ENCODE data around the gene LPIN1.

LPIN1 gene

GRCh38 chr2:11765501-11765900 is 19.1 kb downstream of the LPIN1 start:
- DNase-seq = no peak

- no peak for DNase-seq
Measured at GRCh38 chr2:11766016-11766415, 19.6 kb downstream of the LPIN1 start.

- no peak for DNase-seq
Measured at GRCh38 chr2:11767779-11768178, 21.3 kb downstream of the LPIN1 start.

- peak in 1 of 2 experiments; percentile 78 for DNase-seq
Measured at GRCh38 chr2:11768946-11769345, 22.5 kb downstream of the LPIN1 start.

DNA sequence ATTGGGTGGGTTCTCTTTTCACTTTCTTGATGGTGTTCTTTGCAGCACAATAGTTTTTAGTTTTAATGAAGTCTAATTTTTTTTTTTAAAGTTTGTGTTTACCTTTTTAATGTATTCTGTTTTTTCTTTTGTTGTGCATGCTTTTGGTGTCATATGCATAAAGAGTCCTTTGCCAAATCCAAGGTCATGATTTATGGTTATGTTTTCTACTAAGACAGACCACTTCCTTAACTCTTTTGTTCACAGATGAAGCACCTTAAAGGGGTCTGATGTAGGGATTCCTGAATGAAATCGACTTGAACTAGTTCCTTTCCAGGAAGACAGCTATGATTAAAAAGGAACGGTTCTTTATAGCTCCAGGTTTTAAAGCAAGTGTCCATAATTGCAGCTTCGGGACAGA is 23.1 kb downstream of the LPIN1 start:
- no peak for DNase-seq

- no peak for DNase-seq
Measured at GRCh38 chr2:11770531-11771188, 24.2 kb downstream of the LPIN1 start.

DNA sequence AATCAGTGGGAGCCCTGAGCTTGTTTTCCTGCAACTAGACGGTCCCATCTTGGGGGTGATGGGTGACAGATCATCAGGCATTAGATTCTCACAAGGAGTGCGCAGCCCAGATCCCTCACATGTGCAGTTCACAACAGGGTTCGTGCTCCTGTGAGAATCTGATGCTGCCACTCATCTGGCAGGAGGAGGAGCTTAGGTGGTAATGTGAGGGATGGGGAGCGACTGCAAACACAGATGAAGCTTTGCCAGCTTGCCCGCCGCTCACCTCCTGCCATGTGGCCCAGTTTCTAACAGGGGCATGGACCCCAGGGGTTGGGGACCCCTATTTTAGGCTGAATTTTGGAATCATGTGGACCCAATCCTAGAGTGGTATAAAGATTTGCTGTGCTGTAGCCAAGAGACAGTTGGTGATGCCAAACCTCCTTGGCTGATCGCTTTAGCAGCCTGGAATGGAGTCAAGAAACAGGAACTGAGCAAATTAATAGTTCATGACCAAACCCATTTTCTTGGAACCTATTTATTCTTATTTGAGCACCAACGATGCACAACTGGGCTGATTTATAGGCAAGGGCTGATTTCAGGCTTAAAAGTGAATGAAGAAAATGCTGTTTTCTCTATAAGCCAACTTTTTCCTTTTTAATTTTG is 25.7 kb downstream of the LPIN1 start:
- DNase-seq = peak; percentile 76 to 84

DNA sequence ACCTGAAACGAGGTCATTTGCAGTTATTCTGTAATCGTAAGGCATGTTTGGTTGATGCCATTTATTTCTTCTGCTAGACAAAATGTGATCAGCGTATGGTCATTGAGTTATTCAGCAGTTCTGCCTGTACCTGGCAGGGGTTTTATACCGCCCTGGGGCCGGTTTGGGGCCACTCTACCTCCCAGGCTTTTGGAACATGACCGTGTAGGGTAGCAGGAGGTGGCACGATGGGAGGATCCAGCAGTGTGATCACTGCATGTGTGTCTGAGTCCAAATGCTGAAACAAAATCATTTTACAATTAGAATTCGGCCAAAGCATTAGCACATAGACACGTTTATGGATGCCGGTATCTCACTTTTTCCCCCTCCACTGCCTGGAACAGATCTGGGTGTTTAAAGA is 26.7 kb downstream of the LPIN1 start:
- no peak for DNase-seq

DNA sequence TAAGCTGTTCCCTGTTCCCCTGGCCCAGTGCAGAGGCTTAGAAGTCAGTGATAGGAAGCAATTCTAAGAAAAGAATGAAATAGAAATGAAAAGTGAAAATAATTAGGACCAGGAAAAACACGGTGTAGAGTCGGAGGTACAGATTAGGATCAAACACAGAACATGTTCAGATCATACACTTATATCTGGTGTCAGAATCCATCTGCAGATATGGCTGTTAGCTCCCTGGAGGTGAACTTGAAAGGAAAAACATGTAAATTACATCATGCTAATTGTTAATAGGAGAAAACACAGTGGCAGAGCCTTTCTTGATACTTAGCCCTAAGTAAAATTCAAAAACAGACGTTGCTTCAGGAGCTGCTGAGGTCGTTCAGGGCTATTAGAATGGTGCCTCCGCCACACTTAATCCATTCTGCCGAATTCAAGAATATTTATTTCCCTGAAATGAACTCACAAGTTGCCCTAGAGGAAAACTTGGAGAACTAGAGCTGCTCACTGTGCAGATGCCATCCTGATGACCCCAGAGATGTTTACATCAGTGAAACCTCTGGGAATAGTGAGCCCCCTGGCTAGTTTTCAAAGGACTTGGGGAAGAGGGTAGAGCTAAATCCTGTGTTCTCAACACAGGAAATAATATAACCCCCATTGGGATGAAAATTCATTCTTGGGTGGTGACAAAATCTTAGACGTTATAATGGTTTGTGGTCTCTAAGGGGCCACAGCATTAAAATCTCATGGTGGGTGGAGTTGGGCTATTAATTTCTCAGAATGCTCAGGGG is 27.5 kb downstream of the LPIN1 start:
- no peak for DNase-seq

DNA sequence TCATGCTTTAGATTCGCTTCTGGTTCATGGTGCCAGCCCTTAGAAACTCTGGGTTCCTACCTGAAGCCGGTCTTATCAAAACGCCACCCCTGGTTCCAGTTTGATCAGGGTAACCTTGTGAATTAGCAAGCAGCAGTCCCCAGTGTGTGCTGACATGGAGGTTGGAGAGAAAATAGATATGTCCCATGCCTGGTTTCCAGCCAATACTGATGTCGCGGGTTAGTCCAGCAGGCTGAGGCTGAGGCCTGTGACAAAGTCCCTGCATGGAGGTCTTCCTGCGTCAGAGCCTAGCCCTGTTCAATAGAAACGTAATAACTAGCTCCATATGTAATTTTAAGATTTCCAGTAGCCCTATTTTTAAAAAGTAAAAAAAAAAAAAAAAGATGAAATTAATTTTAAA is 28.2 kb downstream of the LPIN1 start:
- DNase-seq = no peak

- no peak for DNase-seq
Measured at GRCh38 chr2:11775384-11775783, 29.0 kb downstream of the LPIN1 start.

DNA sequence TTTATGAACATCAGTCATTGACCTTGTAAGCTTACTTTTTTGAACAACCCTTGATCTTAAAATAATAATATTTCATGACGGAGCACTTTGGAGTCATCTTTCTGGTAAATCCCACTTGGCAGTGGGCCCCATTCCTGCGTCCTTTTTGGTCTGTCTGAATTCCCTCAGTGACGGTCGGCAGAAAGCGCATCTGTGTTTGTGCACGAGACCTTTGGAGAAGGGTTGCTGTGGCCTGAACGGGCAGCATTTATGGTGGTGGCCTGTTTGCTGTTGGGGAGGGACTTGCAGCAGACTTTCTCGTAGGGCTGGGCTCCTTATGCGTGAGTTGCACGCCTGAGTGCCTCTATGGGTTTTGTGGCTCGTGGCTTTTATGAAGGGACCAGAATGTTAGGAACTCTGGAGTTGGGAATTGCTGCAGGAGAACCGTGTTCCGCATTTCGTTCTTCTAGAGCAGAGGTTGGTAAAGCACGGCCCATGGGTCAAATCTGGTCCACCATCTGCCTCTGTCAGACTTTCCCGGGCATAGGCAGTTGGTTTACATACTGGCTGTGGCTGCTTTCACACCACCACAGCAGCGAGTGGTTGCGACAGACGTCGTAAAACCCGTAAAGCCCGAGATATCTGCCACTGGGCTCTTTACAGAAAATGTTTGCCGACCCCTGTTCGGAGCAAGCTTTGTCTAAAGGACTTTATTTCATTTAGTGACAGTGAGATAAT is 30.8 kb downstream of the LPIN1 start:
- no peak for DNase-seq

DNA sequence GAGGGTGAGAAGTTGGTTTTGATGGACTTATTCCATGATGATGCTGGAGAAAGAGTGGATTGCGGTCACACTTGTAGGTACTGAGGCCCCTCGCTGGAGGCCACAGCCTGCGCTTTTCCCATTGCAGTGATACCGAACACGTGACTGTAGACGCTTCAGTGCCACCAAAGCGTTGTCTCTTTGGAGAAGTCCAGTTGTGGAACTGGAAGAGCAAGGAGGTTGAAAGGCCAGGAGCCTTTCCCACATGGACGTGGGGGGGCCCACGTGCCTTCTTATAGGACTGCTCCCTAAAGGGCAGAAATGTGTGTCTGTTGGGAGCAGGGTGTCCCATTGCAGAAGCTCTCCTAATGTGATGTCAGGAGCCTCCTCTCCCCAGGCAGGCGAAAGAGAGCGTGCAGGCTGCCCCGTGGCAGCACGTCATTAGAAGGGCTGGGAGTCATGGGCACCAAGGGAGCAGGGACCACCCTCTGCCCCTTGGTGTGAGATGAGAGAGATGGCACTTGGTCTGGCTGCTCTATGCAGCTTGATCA is 31.5 kb downstream of the LPIN1 start:
- no peak for DNase-seq

- DNase-seq = no peak
Measured at GRCh38 chr2:11778416-11778815, 32.0 kb downstream of the LPIN1 start.

DNA sequence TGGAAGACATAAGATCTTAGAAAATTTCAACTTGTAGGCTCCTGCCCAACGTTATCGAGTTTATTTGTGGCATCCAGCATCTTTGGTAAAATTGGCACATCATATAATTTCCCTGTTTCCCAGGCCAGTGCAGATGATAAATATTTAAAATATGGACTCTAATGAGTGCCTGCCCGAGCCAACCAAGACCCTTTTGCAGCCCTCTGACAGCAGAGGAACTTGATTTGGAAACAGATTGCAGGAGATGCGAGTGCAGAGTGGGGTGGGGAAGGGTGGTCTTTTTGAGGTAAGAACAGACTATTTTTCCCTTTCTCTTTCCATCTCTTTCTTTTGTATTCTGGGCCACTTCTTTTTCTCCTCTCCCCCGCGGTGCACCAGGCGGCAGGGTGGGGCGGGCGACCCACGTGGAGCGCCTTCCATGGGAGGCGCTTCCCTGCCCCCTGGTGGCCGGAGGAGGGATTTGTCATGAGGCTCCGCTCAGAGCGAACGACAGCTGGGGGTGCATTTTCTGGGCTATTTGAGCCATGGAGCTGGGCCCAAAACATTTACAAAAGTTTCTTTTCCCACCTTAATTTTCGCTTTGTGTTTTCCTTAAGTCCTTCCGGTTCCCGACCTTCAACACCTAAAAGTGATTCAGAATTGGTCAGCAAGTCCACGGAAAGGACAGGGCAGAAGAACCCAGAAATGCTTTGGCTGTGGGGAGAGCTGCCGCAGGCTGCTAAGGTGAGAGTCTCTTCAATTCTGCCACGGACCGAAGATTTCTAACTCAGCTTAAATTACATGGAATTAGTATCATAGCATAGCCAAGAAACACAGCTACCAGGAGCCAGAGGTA is 32.7 kb downstream of the LPIN1 start:
- peak; percentile 42 to 85 for DNase-seq

- no peak for DNase-seq
Measured at GRCh38 chr2:11781602-11782001, 35.2 kb downstream of the LPIN1 start.

DNA sequence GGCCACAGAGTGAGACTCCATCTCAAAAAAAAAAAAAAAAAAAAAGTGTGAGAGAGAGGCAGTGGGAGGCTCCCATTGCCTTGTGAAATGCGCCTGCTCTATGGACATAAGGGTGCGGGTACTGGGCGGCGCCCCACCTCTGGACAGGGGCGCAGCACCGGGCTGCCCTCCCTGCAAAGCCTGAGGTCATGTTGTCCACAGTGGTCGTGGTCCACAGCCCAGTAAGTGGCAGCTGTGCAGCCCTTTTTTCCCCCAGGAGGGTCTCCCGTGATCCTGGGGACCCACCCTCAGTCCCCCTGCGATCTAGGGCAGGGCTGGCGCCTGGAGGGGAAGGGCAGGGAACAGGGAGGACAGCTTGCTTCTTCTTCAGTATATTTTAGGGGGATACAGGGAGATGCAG is 37.8 kb downstream of the LPIN1 start:
- no peak for DNase-seq

- DNase-seq = peak in 1 of 2 experiments; percentile 3
Measured at GRCh38 chr2:11784747-11785610, 38.5 kb downstream of the LPIN1 start.

GRCh38 chr2:11785611-11785940 is 39.1 kb downstream of the LPIN1 start:
- no peak for DNase-seq

DNA sequence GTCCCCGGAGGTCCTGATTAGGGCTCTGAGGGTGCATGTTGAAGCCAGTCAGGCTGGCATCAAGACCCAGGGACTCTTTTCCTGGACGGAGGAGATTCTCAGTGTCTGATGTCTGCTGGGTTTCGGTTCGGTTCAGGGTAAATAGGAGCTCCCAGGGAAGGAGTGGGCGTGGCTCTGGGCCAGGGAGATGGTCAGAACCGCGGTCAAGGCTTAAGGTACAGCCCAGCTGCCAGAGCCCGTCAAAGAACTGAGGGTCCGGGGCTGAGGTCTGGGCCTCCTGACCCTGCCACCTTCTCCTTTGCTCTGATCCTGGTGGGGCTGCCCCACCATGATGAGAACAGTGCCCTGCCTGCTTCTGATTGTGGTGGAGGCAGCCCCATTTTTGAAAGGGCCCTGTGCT is 39.8 kb downstream of the LPIN1 start:
- no peak for DNase-seq

DNA sequence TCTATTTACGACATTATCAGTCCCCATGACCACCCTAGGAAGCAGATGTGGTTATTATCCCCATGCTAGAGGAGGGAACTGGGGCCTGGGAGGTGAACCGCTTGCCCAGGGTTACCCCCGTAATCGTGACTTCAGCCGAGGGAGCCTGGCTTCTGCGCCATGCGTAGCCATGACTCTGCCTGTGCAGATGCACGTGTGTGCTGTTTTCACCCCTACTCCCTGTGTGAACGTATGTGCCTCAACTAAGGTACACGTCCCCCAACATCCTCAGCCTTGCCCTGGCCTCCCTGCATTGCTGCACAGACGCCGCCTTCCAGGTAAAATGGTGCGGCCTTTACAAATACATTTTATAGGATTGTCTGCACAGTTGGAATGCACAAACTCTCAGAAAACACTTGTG is 40.2 kb downstream of the LPIN1 start:
- no peak for DNase-seq
